Activated T-helper 1 cell treated with anti-CD3 and anti-CD28 coated beads, Interleukin-12 subunit alpha, Interleukin-12 subunit beta, Interleukin-2, Interleukin-4 antibody, amounts not matched to agents 30 ng/mL and 10 ng/mL and 1 ng/mL, durations not matched to agents 14 hours and 24 hours and 36 hours (primary cell): ENCODE data around the gene SART1. TPM values are rescaled to one million over a fixed set of nuclear protein-coding genes. Genes with fewer than 3 reads are reported as not detected.

ENCODE experiments used
- DNase-seq: peaks from one replicate; pipeline ENCODE4 v3.0.0; 2021; ENCODE audit warnings: low spot score
- H3K27ac Mint-ChIP-seq: one replicate; pipeline ENCODE4 v1.8.0; 2021; ENCODE audit warnings: mild to moderate bottlenecking, mixed read lengths
- H3K27me3 Mint-ChIP-seq: one replicate; pipeline ENCODE4 v1.8.0; 2022; ENCODE audit warnings: mild to moderate bottlenecking, moderate library complexity, mixed read lengths; ENCODE audit not compliant: insufficient read depth
- H3K36me3 Mint-ChIP-seq: one replicate; pipeline ENCODE4 v1.8.0; 2021; ENCODE audit warnings: low read depth, mixed read lengths
- H3K4me1 Mint-ChIP-seq: one replicate; pipeline ENCODE4 v1.8.0; 2021; ENCODE audit warnings: low read depth, mixed read lengths
- H3K4me3 Mint-ChIP-seq: one replicate; pipeline ENCODE4 v1.8.0; 2021; ENCODE audit warnings: mild to moderate bottlenecking, moderate library complexity, mixed read lengths
- H3K9me3 Mint-ChIP-seq: one replicate; pipeline ENCODE4 v1.8.0; 2021; ENCODE audit warnings: mixed read lengths
- intact Hi-C: fragments of 100-400 bp; cut with micrococcal nuclease; formaldehyde crosslinking; loops from one replicate; pipeline ENCODE4 v1.15.1; 2024
- total RNA-seq: library from RNA; stranded (reverse); gene quantifications from 2 replicates; pipeline ENCODE4 v1.2.3, GENCODE V29; 2022

The SART1 gene
- total RNA-seq, 1 donor from 2014 or later: 110 TPM

GRCh38 chr11:66026017-66026529, 64.5 kb downstream of the SART1 start, which contains the start of gene CATSPER1:
TSS of gene CATSPER1 (minus strand) at chr11:66026479. CDS start at chr11:66026379, 100 bp downstream.
- Mint-ChIP-seq H3K9me3 (no peaks in the 10 kb centered on the region), H3K4me1 (peaks cover 6% of the 10 kb centered on the region), H3K4me3 (no peak within 1 kb of the TSS), H3K36me3 (no peaks in the 10 kb centered on the region), H3K27me3 (peaks cover 13% of the 10 kb centered on the region), H3K27ac (no peak within 1 kb of the TSS)
- DNase-seq: no peak
- intact Hi-C loops: no loop called here

Other genes starting within 250 kb of the SART1 start
- gene KAT5, start 249.5 kb upstream of the SART1 start, total RNA-seq: 68.1 and 75.0 TPM in 2 replicates
- gene RNASEH2C, start 240.9 kb upstream of the SART1 start, total RNA-seq: 87.6 and 89.0 TPM in 2 replicates
- gene AP5B1, start 180.8 kb upstream of the SART1 start, total RNA-seq: 17.4 and 19.2 TPM in 2 replicates
- 0.10 and 0.36 TPM in 2 replicates for gene OVOL1, start 174.7 kb upstream of the SART1 start, total RNA-seq
- gene SNX32, start 127.8 kb upstream of the SART1 start, total RNA-seq: 1.6 and 1.9 TPM in 2 replicates
- 1,020 and 1,061 TPM in 2 replicates for gene CFL1, start 103.6 kb upstream of the SART1 start, total RNA-seq
- gene MUS81, start 101.3 kb upstream of the SART1 start, total RNA-seq: 77.7 and 79.6 TPM in 2 replicates
- gene EFEMP2, start 88.9 kb upstream of the SART1 start, total RNA-seq: 6.5 and 7.9 TPM in 2 replicates
- gene CTSW, start 81.9 kb upstream of the SART1 start, total RNA-seq: 5.7 and 7.4 TPM in 2 replicates
- 86.8 and 93.2 TPM in 2 replicates for gene FIBP, start 73.3 kb upstream of the SART1 start, total RNA-seq
- gene CCDC85B, start 71.1 kb upstream of the SART1 start, total RNA-seq: 66.7 and 70.8 TPM in 2 replicates
- gene FOSL1, start 61.3 kb upstream of the SART1 start, total RNA-seq: 31.7 and 33.5 TPM in 2 replicates
- 18.5 and 21.4 TPM in 2 replicates for gene C11orf68, start 42.7 kb upstream of the SART1 start, total RNA-seq
- gene DRAP1, start 42.3 kb upstream of the SART1 start, total RNA-seq: 119 and 129 TPM in 2 replicates
- gene TSGA10IP, start 16.3 kb upstream of the SART1 start, total RNA-seq: not detected in 2 replicates
- gene EIF1AD, start 40.4 kb downstream of the SART1 start, total RNA-seq: 69.0 and 70.7 TPM in 2 replicates
- 282 and 284 TPM in 2 replicates for gene BANF1, start 40.8 kb downstream of the SART1 start, total RNA-seq
- gene CST6, start 50.3 kb downstream of the SART1 start, total RNA-seq: 1.7 and 2.0 TPM in 2 replicates
- 0.18 and 0.76 TPM in 2 replicates for gene CATSPER1, start 64.7 kb downstream of the SART1 start, total RNA-seq
- gene GAL3ST3, start 87.4 kb downstream of the SART1 start, total RNA-seq: 0.34 TPM in 1 of 2 replicates, not detected in the other
- gene SF3B2, start 90.6 kb downstream of the SART1 start, total RNA-seq: 267 TPM in 2 replicates
- 80.4 and 89.5 TPM in 2 replicates for gene PACS1, start 108.5 kb downstream of the SART1 start, total RNA-seq